ENCODE measurements around the gene FBXO21.

FBXO21 gene

GRCh38 chr12:117162167-117162539 is 28.1 kb downstream of the FBXO21 start:
- no peak for DNase-seq

DNA sequence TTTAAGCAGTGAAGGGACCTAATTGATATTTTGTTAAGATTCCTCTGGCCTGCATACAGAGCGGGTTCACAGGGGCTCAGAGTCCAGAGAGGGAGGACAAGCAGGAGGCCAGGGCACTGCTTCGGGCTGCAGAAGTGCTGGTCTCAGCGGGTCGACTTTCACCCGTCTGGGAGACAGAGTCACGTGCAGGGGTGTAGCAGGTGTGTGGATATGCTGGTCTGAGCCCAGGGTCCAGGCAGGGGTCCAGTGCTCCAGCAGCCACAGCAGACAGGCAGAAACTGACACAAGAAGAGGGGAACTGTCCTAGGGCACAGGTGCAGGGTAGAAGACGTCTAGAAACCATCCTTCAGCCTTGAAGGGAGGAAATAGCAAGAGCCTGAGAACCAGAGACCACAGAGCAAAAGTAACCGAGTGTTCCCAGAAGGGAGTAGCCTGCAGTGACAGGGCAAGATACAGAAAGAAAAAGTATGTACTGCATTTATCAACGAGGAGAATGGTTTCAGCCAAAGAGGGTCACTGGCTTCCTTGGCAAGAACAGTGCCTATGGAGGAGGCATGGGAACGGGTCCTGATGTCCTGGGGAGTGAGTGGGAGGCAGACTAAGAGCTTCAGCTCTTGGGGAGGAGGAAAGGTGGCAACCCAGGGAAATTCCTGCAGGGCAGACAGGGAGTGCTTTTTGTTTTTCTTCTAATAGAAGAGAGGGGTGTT is 28.7 kb downstream of the FBXO21 start:
- DNase-seq = no peak

DNA sequence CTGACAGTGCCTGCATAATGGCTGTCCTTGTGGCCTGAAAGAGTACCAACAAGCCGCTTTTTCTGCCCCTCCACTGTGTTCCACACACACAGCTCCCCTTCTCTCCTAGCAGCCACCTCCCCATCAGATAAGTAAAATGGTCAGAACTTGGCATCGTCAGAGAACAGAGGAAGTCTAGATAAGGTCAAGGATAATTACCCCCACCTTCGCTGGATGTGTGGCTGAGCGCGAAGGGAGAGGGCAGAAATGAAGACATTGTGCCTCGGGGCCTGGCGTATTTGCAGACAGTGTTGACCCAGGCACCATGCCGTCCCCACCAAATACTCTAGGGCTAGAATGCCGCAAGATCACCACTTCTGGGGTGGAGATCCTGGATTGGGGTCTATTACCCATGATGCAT is 30.6 kb downstream of the FBXO21 start:
- DNase-seq = no peak

DNA sequence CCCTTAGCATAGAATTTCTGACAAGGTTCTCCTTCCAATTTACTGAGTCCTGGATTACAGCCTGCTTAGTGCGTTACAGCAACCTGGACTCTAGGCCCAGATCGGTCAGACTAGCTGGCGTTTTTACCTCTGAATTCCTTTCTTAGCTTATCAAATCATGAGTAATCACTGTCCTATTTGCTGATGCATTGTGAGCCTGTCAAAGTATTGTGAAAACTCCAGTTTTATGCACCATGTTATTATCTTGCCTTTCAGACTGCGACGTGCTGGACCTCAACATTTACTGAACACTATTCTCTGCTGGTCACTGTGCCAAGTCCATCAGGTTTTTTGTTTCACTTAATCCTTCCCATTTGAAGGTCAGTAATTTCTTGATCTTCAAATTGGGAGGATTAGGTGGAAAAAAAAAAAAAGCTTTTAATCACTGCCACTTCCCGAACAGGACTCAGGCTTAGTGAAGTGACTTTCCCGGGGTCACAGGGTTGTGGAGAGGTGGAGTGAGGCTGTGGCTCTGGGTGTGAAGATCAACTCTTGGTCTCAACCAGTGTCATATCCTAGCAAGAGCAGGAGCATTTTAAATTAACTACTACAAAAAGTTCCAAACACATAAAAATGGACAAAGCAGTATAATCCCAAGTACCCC is 31.2 kb downstream of the FBXO21 start:
- no peak for DNase-seq

GRCh38 chr12:117158096-117158495 is 32.2 kb downstream of the FBXO21 start:
- no peak for DNase-seq

DNA sequence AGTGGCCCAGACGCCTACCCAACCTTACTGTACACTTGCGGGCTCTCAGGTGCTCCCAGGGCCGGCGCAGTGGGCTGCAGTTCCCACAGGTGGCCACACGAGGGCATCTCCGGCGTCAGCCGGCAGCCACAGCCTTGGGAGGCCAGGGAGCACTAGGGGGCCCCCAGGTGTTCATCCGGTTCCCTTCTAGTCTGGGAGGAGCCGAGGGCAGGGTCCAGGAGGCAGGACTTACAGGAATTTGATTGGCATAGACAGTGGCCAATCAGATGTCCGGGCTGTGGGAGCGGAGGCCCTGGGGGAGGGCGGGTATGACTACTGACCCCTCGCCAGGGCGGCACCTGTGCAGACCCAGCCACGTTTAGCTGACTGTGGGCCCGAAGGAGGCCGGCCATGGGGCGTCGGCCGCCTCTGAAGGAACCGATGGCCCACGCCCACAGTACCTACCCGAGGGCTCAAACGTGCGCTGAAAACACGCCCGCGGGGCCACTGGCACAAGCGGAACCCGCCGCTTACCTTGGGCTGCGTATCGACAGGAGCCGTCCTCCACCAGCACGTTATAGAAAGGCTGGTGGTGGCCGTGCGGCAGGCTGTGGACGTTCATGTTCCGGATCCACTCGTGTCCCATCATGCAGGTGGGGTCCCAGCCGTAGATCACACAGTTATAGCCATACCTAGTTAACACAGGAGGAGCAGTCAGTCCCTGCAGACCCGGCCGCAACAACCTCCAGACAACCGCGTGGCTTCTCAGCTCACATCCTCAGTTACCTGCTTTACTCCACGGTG is 34.8 kb downstream of the FBXO21 start:
- DNase-seq = peak; percentile 90

- peak; percentile 26 for DNase-seq
Measured at GRCh38 chr12:117152793-117153775, 37.2 kb downstream of the FBXO21 start.

- DNase-seq = no peak
Measured at GRCh38 chr12:117151403-117152031, 38.8 kb downstream of the FBXO21 start.

DNA sequence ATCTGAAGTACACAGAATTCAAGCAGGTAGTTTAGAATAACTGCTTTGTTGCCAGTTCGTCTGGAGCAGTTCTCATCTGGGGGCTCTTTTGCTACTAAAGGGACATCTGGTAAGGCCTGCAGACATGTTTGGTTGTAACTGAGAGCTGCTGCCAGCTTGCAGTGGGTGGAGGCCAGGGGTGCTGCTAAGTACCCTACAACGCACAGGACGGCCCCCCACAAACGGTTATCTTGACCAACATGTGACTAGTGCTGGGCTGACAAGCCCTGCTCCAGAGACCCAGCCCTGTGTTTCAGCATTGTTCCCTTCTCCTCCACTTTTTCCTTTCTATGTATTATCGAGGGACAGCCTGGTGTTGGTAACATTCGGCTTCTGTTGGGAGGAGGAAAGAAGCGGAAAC is 40.8 kb downstream of the FBXO21 start:
- DNase-seq = no peak

DNA sequence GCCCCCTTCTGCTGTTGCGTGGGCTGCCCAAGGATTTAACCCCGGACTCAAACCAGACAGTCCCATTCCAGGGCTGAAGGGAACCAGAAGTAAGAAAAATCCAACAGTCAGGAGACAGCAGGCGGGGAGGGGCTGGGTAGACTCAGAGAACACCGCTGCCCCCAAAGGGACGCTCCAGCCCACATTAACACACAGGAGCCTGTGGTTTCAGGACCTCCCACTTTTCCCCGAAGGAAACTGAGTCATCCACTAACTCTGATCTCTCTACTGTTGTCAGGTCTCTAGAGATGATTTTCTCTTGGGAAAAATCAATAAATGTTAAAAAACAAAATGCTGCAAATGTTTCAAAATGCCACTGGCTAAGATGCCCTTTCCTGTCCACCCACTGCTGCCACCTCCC is 41.6 kb downstream of the FBXO21 start:
- DNase-seq = peak; percentile 62

GRCh38 chr12:117147639-117148038 is 42.6 kb downstream of the FBXO21 start:
- no peak for DNase-seq

DNA sequence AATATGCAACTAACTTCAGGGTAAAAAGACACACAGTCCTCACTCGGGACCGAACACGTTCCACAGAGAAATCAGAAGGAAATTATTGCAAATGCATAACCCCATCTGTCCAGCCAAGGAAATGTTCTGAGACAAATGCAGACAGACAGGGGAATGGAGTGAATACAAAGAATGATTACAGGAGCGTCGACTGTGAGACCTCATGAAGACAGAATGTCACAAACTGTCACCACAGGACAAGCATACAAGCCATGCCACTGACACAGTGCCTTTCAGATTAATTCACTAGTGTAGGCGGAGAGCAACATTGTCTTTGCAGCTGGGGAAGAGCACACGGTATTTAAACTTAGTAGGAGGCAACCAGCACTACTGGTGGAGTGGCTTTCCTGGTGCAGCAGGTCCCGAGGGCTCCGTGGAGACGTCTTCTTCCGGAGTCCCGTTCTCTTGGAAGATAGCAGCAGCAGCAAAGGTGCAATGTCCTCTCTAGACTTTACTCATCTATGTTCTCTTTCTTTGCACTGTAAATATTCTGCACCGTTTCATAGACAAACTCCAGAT is 44.6 kb downstream of the FBXO21 start:
- DNase-seq = no peak

DNA sequence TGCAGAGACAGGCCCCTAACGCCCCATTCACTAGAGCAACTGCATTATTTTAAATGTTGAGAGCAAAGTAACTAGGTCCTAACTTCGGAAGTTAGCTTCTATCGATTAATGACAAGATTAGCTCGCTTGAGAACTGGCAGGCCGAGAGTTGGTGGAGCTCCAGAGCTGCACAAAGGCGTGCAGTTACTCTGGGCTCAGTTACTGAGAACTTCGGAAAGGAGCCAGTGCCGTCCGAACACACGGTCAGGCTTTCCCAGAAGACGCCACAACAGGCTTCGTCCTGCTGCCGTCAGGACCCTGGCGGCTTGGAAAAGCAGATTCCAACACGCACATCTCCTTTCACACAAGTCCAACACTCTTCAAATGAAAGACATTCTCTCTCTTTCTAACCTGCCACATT is 45.7 kb downstream of the FBXO21 start:
- DNase-seq = no peak

GRCh38 chr12:117143008-117143532 is 47.2 kb downstream of the FBXO21 start:
- peak; percentile 46 for DNase-seq

DNA sequence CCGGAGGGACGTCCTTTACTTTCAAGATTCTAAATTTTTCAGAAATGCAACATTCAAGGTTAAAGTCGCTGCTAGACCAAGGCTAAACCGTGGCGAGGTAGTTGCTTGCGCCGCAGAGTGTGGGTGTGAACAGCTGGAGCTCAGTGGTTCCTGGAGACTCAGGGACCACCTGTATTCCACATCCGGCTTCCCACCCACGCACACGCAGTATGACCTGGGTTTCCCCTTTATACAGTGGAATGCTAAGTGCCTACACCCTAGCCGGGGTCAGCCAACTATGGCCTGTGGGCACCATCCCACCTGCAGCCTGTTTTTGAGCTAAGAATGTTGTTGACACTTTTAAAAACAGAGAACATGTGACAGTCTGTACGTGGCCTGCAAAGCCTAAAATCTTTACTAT is 48.2 kb downstream of the FBXO21 start:
- DNase-seq = no peak

DNA sequence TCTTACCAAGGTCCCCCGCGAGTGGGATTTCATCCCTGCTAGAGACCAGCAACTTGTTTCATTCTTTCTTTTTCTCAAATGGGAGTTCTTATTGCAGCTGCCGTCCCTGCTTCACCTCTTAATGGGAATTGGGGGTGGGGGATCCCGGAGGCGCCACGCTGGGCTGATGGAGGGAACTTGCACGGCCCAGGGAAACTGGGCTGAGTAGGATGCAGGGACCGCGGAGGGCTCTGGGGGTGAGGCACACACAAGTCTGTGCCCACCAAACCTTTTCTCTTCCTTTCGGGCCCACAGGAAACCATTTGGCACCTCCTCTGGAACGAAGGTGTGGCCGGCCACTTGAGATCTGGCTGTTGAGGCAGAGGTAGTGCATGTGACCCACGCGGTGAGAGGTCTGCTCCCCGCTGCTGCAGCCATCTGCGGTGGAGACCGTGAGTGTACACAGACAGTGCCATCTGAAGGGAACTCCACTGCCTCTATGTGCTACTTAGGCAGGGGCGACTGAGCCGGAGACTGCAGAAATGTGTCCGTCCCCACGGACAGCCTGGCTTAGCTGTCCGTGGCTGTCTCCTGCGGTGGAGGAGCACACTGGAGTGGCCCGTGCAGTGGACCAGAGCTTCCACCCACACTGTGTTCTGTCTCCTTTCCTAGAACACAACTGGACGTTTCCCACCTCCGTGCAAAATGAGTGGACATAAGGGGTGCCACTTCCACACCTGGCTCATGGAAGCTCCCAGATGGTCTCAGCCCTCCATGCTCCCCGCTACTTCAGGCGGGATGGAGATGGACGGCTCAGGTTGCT is 49.0 kb downstream of the FBXO21 start:
- DNase-seq = no peak

- no peak for DNase-seq
Measured at GRCh38 chr12:117140397-117141096, 49.7 kb downstream of the FBXO21 start.

GRCh38 chr12:117139025-117139717 is 51.1 kb downstream of the FBXO21 start:
- no peak for DNase-seq

DNA sequence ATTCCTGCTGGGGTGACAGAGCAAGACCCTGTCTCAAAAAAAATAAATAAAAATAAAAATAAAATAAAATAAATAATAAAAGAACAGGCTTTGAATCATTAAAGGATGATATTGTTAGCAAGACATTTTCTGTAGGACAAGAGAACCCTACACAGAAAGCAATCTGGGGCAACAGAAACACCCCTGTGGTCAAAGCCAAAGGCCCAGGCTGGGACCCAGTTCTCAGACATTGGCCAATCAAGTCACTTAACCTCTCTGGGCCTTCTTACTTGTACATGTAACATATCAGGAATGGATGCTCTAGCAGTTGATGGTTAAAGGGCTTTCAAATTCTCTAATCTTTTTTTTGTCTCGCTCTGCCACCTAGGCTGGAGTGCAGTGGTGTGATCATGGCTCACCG is 55.5 kb downstream of the FBXO21 start:
- no peak for DNase-seq

DNA sequence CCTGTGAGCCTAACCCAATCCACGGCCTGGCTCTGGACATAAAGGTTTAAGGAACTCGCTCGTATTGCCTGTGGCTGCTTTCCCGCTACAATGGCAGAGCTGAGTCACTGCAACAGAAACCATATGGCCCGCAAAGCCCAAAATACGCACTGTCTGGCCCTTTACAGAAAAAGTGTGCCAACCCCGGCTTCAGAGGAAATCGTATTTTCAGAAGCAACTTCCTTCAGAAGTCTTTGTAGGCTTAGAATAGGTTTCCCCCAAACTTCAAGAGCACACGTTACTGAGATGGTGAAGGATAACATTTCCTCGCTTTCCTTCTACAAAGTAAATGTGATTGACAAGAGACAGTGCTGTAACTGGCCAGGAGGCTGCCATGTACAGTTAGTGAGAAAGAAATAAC is 56.2 kb downstream of the FBXO21 start:
- DNase-seq = peak; percentile 79

Measured in stimulated activated CD8-positive, alpha-beta memory T cell treated with anti-CD3 and anti-CD28 coated beads, Interleukin-4, amount 100 ng/mL, for 48 hours (primary cell).